Neural cell (in vitro differentiated cells): ENCODE results near the gene GALNT2. TPM values are rescaled to one million over a fixed set of nuclear protein-coding genes. Genes with fewer than 3 reads are reported as not detected.

ENCODE experiments used
- H2AFZ ChIP-seq: fragments of 200-600, 300-800 bp; sonication (generic), shearing (Covaris generic); 2 replicates; pipeline ENCODE4 v1.6.0; 2014; ENCODE audit warnings: low read depth, mild to moderate bottlenecking, antibody characterized with exemption, low read length, moderate library complexity
- H3F3A ChIP-seq: fragments of 200-600 bp; shearing (Covaris generic); 2 replicates; pipeline ENCODE4 v1.6.1; 2016; ENCODE audit warnings: mild to moderate bottlenecking, moderate library complexity, mixed read lengths, antibody characterized with exemption, low read length; ENCODE audit not compliant: insufficient read depth, poor library complexity, severe bottlenecking
- H3K27ac ChIP-seq: fragments of 200-600, 300-800 bp; sonication (generic), shearing (Covaris generic); 2 replicates; pipeline ENCODE4 v1.5.1; 2014; ENCODE audit warnings: mild to moderate bottlenecking, low read length, moderate library complexity
- H3K27me3 ChIP-seq: fragments of 300-800, 200-600 bp; sonication (generic), shearing (Covaris generic); 2 replicates; pipeline ENCODE4 v1.6.0; 2014; ENCODE audit warnings: mild to moderate bottlenecking, low read depth, low read length, moderate library complexity; ENCODE audit not compliant: insufficient read depth
- H3K36me3 ChIP-seq: fragments of 300-800, 200-600 bp; sonication (generic), shearing (Covaris generic); 2 replicates; pipeline ENCODE4 v1.5.1; 2014; ENCODE audit warnings: mild to moderate bottlenecking, antibody characterized with exemption, low read length, moderate library complexity; ENCODE audit not compliant: insufficient read depth
- H3K4me2 ChIP-seq: fragments of 300-800, 200-600 bp; sonication (generic), shearing (Covaris generic); 2 replicates; pipeline ENCODE4 v1.6.0; 2014; ENCODE audit warnings: mild to moderate bottlenecking, low read length
- H3K4me3 ChIP-seq: fragments of 300-800, 200-600 bp; sonication (generic), shearing (Covaris generic); 2 replicates; pipeline ENCODE4 v1.5.1; 2014; ENCODE audit warnings: mild to moderate bottlenecking, low read length, moderate library complexity
- H3K79me2 ChIP-seq: fragments of 200-600 bp; shearing (Covaris generic); replicated peaks from 2 replicates; pipeline ENCODE4 v1.6.0; 2014; ENCODE audit warnings: mild to moderate bottlenecking, low read length, moderate library complexity; ENCODE audit not compliant: insufficient read depth
- H3K9ac ChIP-seq: fragments of 300-800, 200-600 bp; sonication (generic), shearing (Covaris generic); 2 replicates; pipeline ENCODE4 v1.6.1; 2016; ENCODE audit warnings: mild to moderate bottlenecking, low read length, mixed read lengths
- H3K9me2 ChIP-seq: fragments of 200-600 bp; shearing (Covaris generic); 2 replicates; pipeline ENCODE4 v1.6.1; 2016; ENCODE audit warnings: mild to moderate bottlenecking, low read length, mixed read lengths; ENCODE audit not compliant: insufficient read depth
- H3K9me3 ChIP-seq: fragments of 200-600, 300-800 bp; sonication (generic), shearing (Covaris generic); 2 replicates; pipeline ENCODE4 v1.6.1; 2016; ENCODE audit warnings: mild to moderate bottlenecking, mixed run types, low read length, moderate library complexity, mixed read lengths
- H4K20me1 ChIP-seq: fragments of 200-600 bp; shearing (Covaris generic); 2 replicates; pipeline ENCODE4 v1.6.1; 2016; ENCODE audit warnings: mild to moderate bottlenecking, mixed run types; ENCODE audit not compliant: insufficient read depth
- EP300 ChIP-seq: fragments of 450-650 bp; conservative IDR thresholded peaks from 2 replicates; pipeline ENCODE4 v1.6.1; 2014; ENCODE audit warnings: antibody characterized with exemption, mild to moderate bottlenecking, moderate library complexity; ENCODE audit not compliant: poor library complexity, severe bottlenecking
- EZH2 ChIP-seq: fragments of 200-600, 300-800 bp; shearing (Covaris generic), sonication (generic); IDR thresholded peaks from 2 replicates; pipeline ENCODE4 v1.6.1; 2014; ENCODE audit warnings: antibody characterized with exemption, low read length, borderline replicate concordance, mild to moderate bottlenecking; ENCODE audit not compliant: insufficient read depth, poor library complexity, severe bottlenecking
- MXI1 ChIP-seq: fragments of 450-650 bp; conservative IDR thresholded peaks from 2 replicates; pipeline ENCODE4 v1.6.1; 2014; ENCODE audit warnings: antibody characterized with exemption, mild to moderate bottlenecking; ENCODE audit not compliant: poor library complexity, severe bottlenecking
- POLR2AphosphoS5 ChIP-seq: IDR thresholded peaks from 2 replicates; pipeline ENCODE4 v1.6.1; 2012
- RAD21 ChIP-seq: fragments of 450-650 bp; conservative IDR thresholded peaks from 2 replicates; pipeline ENCODE4 v1.6.1; 2014; ENCODE audit warnings: antibody characterized with exemption, mild to moderate bottlenecking, moderate library complexity
- SMC3 ChIP-seq: fragments of 450-650 bp; conservative IDR thresholded peaks from 2 replicates; pipeline ENCODE4 v1.6.1; 2014; ENCODE audit warnings: antibody characterized with exemption, mild to moderate bottlenecking, moderate library complexity; ENCODE audit not compliant: poor library complexity
- TAF1 ChIP-seq: IDR thresholded peaks from 2 replicates; pipeline ENCODE4 v1.6.1; 2012; ENCODE audit warnings: low read depth
- polyA plus RNA-seq: library from polyadenylated mRNA; depleted of rRNA; stranded (reverse); fragments of >200 nt; gene quantifications from 2 replicates; pipeline ENCODE4 v1.2.3, GENCODE V29; 2014
- TF ChIP-seq, protein P1 (sequence below): fragments of 450-650 bp; IDR thresholded peaks from 2 replicates; pipeline ENCODE4 v1.5.1; 2014; ENCODE audit warnings: antibody characterized with exemption, mild to moderate bottlenecking, moderate library complexity; ENCODE audit not compliant: poor library complexity, severe bottlenecking
- TF ChIP-seq, protein P2 (sequence below): IDR thresholded peaks from 2 replicates; pipeline ENCODE4 v1.6.1; 2012; ENCODE audit warnings: borderline replicate concordance

The GALNT2 gene
- polyA plus RNA-seq, 1 donor from 2014 or later = 38.8 TPM

DNA sequence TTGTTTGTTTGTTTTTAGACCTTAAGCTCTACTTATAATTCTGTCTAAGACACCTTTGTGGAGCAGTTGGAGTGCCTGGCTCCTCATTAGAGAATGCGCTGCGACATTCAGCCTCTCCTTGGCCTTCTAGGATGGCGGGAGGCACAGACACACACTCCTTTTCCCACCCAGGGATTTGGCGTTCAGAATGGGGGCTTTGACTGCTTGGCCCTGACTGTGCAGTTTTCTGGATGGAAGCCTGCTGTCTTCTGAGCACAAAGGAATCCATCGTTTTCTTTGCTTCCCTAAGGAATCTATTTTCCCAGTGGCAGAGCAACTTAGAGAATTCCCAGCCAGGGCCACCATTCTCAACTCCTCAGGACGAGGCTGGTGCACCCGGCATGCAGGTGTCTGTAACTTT, 83.6 kb downstream of the GALNT2 start:
- Histone ChIP-seq H4K20me1 (no peaks in the 10 kb centered on the region), H3K9me3 (no peaks in the 10 kb centered on the region), H3K9ac (no peak overlapping the region), H3K4me2 (no peak overlapping the region), H3F3A (no peaks in the 10 kb centered on the region), H3K4me3 (no peak overlapping the region), H3K79me2 (peaks cover 17% of the 10 kb centered on the region), H3K9me2 (no peaks in the 10 kb centered on the region), H3K27me3 (no peaks in the 10 kb centered on the region), H3K27ac (no peak overlapping the region), H3K36me3 (no peaks in the 10 kb centered on the region), H2AFZ (no peak overlapping the region)
- TF ChIP-seq, protein P1, sequence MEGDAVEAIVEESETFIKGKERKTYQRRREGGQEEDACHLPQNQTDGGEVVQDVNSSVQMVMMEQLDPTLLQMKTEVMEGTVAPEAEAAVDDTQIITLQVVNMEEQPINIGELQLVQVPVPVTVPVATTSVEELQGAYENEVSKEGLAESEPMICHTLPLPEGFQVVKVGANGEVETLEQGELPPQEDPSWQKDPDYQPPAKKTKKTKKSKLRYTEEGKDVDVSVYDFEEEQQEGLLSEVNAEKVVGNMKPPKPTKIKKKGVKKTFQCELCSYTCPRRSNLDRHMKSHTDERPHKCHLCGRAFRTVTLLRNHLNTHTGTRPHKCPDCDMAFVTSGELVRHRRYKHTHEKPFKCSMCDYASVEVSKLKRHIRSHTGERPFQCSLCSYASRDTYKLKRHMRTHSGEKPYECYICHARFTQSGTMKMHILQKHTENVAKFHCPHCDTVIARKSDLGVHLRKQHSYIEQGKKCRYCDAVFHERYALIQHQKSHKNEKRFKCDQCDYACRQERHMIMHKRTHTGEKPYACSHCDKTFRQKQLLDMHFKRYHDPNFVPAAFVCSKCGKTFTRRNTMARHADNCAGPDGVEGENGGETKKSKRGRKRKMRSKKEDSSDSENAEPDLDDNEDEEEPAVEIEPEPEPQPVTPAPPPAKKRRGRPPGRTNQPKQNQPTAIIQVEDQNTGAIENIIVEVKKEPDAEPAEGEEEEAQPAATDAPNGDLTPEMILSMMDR = no peak
- TF ChIP-seq TAF1 = no peak
- TF ChIP-seq MXI1 = no peak
- TF ChIP-seq, protein P2, sequence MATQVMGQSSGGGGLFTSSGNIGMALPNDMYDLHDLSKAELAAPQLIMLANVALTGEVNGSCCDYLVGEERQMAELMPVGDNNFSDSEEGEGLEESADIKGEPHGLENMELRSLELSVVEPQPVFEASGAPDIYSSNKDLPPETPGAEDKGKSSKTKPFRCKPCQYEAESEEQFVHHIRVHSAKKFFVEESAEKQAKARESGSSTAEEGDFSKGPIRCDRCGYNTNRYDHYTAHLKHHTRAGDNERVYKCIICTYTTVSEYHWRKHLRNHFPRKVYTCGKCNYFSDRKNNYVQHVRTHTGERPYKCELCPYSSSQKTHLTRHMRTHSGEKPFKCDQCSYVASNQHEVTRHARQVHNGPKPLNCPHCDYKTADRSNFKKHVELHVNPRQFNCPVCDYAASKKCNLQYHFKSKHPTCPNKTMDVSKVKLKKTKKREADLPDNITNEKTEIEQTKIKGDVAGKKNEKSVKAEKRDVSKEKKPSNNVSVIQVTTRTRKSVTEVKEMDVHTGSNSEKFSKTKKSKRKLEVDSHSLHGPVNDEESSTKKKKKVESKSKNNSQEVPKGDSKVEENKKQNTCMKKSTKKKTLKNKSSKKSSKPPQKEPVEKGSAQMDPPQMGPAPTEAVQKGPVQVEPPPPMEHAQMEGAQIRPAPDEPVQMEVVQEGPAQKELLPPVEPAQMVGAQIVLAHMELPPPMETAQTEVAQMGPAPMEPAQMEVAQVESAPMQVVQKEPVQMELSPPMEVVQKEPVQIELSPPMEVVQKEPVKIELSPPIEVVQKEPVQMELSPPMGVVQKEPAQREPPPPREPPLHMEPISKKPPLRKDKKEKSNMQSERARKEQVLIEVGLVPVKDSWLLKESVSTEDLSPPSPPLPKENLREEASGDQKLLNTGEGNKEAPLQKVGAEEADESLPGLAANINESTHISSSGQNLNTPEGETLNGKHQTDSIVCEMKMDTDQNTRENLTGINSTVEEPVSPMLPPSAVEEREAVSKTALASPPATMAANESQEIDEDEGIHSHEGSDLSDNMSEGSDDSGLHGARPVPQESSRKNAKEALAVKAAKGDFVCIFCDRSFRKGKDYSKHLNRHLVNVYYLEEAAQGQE = no peak
- no peak for TF ChIP-seq RAD21
- no peak for TF ChIP-seq SMC3
- no peak for TF ChIP-seq POLR2AphosphoS5
- TF ChIP-seq EP300 = no peak
- TF ChIP-seq EZH2 = no peak

DNA sequence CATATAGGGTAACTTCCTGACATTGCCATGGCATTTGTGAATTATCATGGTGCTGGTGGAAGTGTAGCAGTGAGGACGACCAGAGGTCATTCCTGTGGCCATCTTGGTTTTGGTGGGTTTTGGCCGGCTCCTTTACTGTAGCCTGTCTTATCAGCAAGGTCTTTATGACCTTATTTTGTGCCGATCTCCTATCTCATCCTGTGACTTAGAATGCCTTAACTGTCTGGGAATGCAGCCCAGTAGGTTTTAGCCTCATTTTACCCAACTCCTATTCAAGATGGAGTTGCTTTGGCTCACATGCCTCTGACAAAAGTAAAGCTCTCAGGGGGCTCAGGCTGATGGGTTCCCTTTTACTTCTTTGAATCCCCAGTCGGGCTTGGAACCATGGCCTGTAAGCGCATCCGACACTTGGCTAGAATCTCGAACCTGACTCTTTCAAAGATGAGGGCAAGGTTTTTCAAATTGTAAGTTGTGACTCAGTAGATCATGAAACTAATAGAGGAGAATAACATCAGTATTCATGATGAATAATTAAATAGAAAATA, 85.0 kb downstream of the GALNT2 start:
- Histone ChIP-seq H3K4me3 (no peak overlapping the region), H3K9me2 (no peaks in the 10 kb centered on the region), H3K9me3 (no peaks in the 10 kb centered on the region), H3K79me2 (peaks cover 10% of the 10 kb centered on the region), H3K9ac (no peak overlapping the region), H3K27me3 (no peaks in the 10 kb centered on the region), H3K27ac (no peak overlapping the region), H3K36me3 (no peaks in the 10 kb centered on the region), H3F3A (no peaks in the 10 kb centered on the region), H2AFZ (no peak overlapping the region), H3K4me2 (no peak overlapping the region), H4K20me1 (no peaks in the 10 kb centered on the region)
- TF ChIP-seq RAD21 = no peak

DNA sequence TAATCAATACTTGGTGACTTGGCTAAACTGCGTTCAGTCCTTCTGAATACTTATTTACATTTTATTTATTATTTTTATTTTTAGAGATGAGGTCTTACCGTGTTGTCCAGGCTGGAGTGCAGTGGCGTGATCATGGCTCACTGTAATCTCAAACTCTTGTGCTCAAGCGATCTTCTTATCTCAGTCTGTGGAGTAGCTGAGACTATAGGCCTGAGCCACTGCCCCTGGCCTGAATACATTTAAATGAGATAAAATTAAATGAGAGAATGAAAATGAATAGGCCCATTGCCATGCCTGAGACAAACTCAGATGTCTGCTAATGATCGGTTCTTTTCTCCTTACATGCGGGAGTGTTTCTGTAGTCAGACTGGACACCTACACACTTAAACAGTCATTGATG, 86.0 kb downstream of the GALNT2 start:
- H3K9me2 ChIP-seq = no peaks in the 10 kb centered on the region
- no peak overlapping the region for H3K27ac ChIP-seq
- no peaks in the 10 kb centered on the region for H3K27me3 ChIP-seq
- H3K4me3 ChIP-seq = no peak overlapping the region
- no peaks in the 10 kb centered on the region for H3K36me3 ChIP-seq
- H4K20me1 ChIP-seq = no peaks in the 10 kb centered on the region
- H3K4me2 ChIP-seq = no peak overlapping the region
- no peak overlapping the region for H3K9ac ChIP-seq
- no peaks in the 10 kb centered on the region for H3K9me3 ChIP-seq
- peaks cover 8% of the 10 kb centered on the region for H3K79me2 ChIP-seq
- no peaks in the 10 kb centered on the region for H3F3A ChIP-seq
- H2AFZ ChIP-seq = no peak overlapping the region
- TF ChIP-seq, protein P2 = no peak
- TF ChIP-seq SMC3 = no peak
- TF ChIP-seq EZH2 = no peak
- TF ChIP-seq RAD21 = no peak
- TF ChIP-seq EP300 = no peak
- TF ChIP-seq TAF1 = no peak
- TF ChIP-seq POLR2AphosphoS5 = no peak
- TF ChIP-seq, protein P1 = no peak
- no peak for TF ChIP-seq MXI1
